K562 (cell line): ENCODE results near the gene PCBP3. TPM values are rescaled to one million over a fixed set of nuclear protein-coding genes. Genes with fewer than 3 reads are reported as not detected.
A peak's percentile ranks its signal among the peaks of the same experiment; 100 is the strongest.

Experiments used
- ATAC-seq: fragments of 200-7000 bp; cut with Tn5 transposase; 3 replicates; pipeline ENCODE4 v1.9.1; 2020; ENCODE audit warnings: moderate library complexity
- BruUV-seq: library from RNA; stranded (reverse); fragments of 400-500 nt; replicated peaks from 2 replicates; lab custom pipeline; 2021; lab: Mats Ljungman, UMichigan
- CTCF ChIA-PET: fragments of 300-600 bp; formaldehyde crosslinking; extraction: SDS; loops from one replicate; lab custom pipeline; 2021; ENCODE audit warnings: low intra/inter-chr PET ratio; lab: Yijun Ruan, JAX
- POLR2A ChIA-PET: fragments of 300-600, 350-650 bp; sonication (Branson Sonifier 250); formaldehyde crosslinking; extraction: SDS; loops from one replicate; lab custom pipeline; 2021; ENCODE audit warnings: antibody characterized with exemption, inconsistent platforms; lab: Yijun Ruan, JAX
- DNase-seq, 4 experiments: peaks; one replicate each; pipeline versions ENCODE4 v3.0.0 to v3.0.0-alpha.2; 2011 to 2018; ENCODE audit warnings: low spot score in 3 of 4, mixed read lengths in 3 of 4; ENCODE audit errors: extremely low read depth in 1 of 4
- FAIRE-seq: peaks from 2 replicates; lab custom pipeline; 2011; peaks lifted over from hg19 to GRCh38; lab: Jason Lieb, UNC
- H2AFZ ChIP-seq: 2 replicates; pipeline ENCODE4 v1.6.0; 2011; ENCODE audit warnings: low read depth, low read length, control low read depth, inconsistent platforms
- H3K27ac ChIP-seq: fragments of 200-600 bp; 3 replicates; pipeline ENCODE4 v1.8.0; 2011; ENCODE audit warnings: low read depth, mild to moderate bottlenecking, control low read depth, inconsistent platforms, low read length, moderate library complexity, mixed read lengths; ENCODE audit errors: extremely low read depth
- H3K27me3 ChIP-seq, 2 experiments: fragments of 300-600 bp in 1 of 2; 2 replicates in 1 of 2; 3 replicates in 1 of 2; pipeline versions ENCODE4 v1.6.0 to v1.8.0; 2011; ENCODE audit warnings: inconsistent platforms in 2 of 2, low read length in 2 of 2, mild to moderate bottlenecking in 1 of 2, mixed read lengths in 1 of 2, moderate library complexity in 1 of 2; ENCODE audit not compliant: control insufficient read depth in 2 of 2, insufficient read depth in 2 of 2
- H3K36me3 ChIP-seq: fragments of 300-600 bp; 3 replicates; pipeline ENCODE4 v1.8.0; 2011; ENCODE audit warnings: mild to moderate bottlenecking, low read length, inconsistent platforms; ENCODE audit not compliant: control insufficient read depth, insufficient read depth
- H3K4me1 ChIP-seq, 2 experiments: fragments of 200-600 bp in 1 of 2; replicated peaks in 1 of 2; 2 replicates in 1 of 2; 3 replicates in 1 of 2; pipeline versions ENCODE4 v1.5.1 to v1.8.0; 2011; ENCODE audit warnings: inconsistent platforms in 2 of 2, low read length in 2 of 2, mild to moderate bottlenecking in 1 of 2, mixed read lengths in 1 of 2, moderate library complexity in 1 of 2; ENCODE audit not compliant: control insufficient read depth in 2 of 2, insufficient read depth in 2 of 2
- H3K4me2 ChIP-seq: 2 replicates; pipeline ENCODE4 v1.6.1; 2011; ENCODE audit warnings: low read length, control low read depth, inconsistent platforms, mixed read lengths; ENCODE audit not compliant: insufficient read depth
- H3K4me3 ChIP-seq: fragments of 200-600 bp; sonication (generic), shearing (Covaris generic); 2 replicates; pipeline ENCODE4 v1.5.1; 2016; ENCODE audit warnings: control low read depth, inconsistent platforms
- H3K79me2 ChIP-seq: fragments of 200-600 bp; 3 replicates; pipeline ENCODE4 v1.8.0; 2011; ENCODE audit warnings: low read length, inconsistent platforms; ENCODE audit not compliant: control insufficient read depth, insufficient read depth
- H3K9ac ChIP-seq, 2 experiments: 2 replicates each; pipeline versions ENCODE4 v1.6.0 to v1.6.1; 2011; ENCODE audit warnings: low read depth in 2 of 2, low read length in 2 of 2, control low read depth in 1 of 2, inconsistent platforms in 1 of 2, mild to moderate bottlenecking in 1 of 2, mixed read lengths in 1 of 2; ENCODE audit not compliant: insufficient read depth in 1 of 2
- H3K9me1 ChIP-seq: one replicate; pipeline ENCODE4 v1.6.0; 2011; ENCODE audit warnings: inconsistent platforms, mild to moderate bottlenecking, low read length, moderate library complexity; ENCODE audit not compliant: control insufficient read depth, insufficient read depth
- H3K9me3 ChIP-seq: replicated peaks from 2 replicates; pipeline ENCODE4 v1.5.1; 2011; ENCODE audit warnings: low read depth, low read length, inconsistent platforms; ENCODE audit not compliant: control insufficient read depth, insufficient read depth
- H4K20me1 ChIP-seq: replicated peaks from 2 replicates; pipeline ENCODE4 v1.6.1; 2011; ENCODE audit warnings: low read length, inconsistent platforms, mixed read lengths; ENCODE audit not compliant: control insufficient read depth, insufficient read depth
- BACH1 ChIP-seq: fragments of 200-800 bp; sonication (Bioruptor generic); IDR thresholded peaks from 2 replicates; pipeline ENCODE4 v1.6.1; 2016; ENCODE audit warnings: missing genetic modification characterization, missing compliant biosample characterization
- BRD4 ChIP-seq: fragments of 200-600 bp; sonication (generic); IDR thresholded peaks from 2 replicates; pipeline ENCODE4 v1.6.1; 2017; ENCODE audit warnings: inconsistent platforms
- MYNN ChIP-seq, 2 experiments: sonication (generic); formaldehyde crosslinking in 1 of 2; IDR thresholded peaks; 2 replicates each; pipeline versions ENCODE4 v1.5.0 to v1.6.1; 2016 to 2020; ENCODE audit warnings: antibody characterized with exemption in 1 of 2, missing genetic modification reagents in 1 of 2
- NRF1 ChIP-seq, 2 experiments: fragments of 450-650 bp; IDR thresholded peaks in 1 of 2; conservative IDR thresholded peaks in 1 of 2; 2 replicates each; pipeline ENCODE4 v1.6.1; 2014; ENCODE audit warnings: mild to moderate bottlenecking in 2 of 2
- PHB2 ChIP-seq: fragments of 450-650 bp; IDR thresholded peaks from 2 replicates; pipeline ENCODE4 v1.6.1; 2017; ENCODE audit warnings: low read depth
- SIN3A ChIP-seq, 2 experiments: fragments of 150-350 bp in 1 of 2; IDR thresholded peaks; 2 replicates each; pipeline ENCODE4 v1.6.1; 2011 to 2016; ENCODE audit warnings: borderline replicate concordance in 2 of 2, low read depth in 2 of 2, low read length in 2 of 2, mild to moderate bottlenecking in 2 of 2, moderate library complexity in 2 of 2; ENCODE audit not compliant: control insufficient read depth in 1 of 2
- WGBS: fragments of 100-300 bp; shearing (Covaris generic); methylation state at CpG from one replicate; pipeline ENCODE4 v1.1.6; 2016; ENCODE audit warnings: low coverage, mixed read lengths; ENCODE audit not compliant: insufficient coverage; ENCODE audit errors: missing lambda C conversion rate; 5-methylcytosine and 5-hydroxymethylcytosine counted together
- in situ Hi-C: fragments of 300-500 bp; cut with MboI; formaldehyde crosslinking; loops from 4 replicates; pipeline ENCODE4 v1.15.0; 2018; ENCODE audit warnings: inconsistent platforms, mixed read lengths
- intact Hi-C: fragments of 100-400 bp; cut with micrococcal nuclease; formaldehyde crosslinking; loops from 2 replicates; pipeline ENCODE4 v1.14.2; 2022
- polyA plus RNA-seq, 8 experiments: library from polyadenylated mRNA; depleted of rRNA in 4 of 8; stranded (reverse) in 5 of 8; unstranded in 3 of 8; fragments of >200 nt; fragmentation: Nextera tagmentation in 2 of 8; fragmentation: Illumina TruSeq in 1 of 8; extraction: Ambion mirVana in 2 of 8; extraction: Trizol in 1 of 8; gene quantifications; 2 replicates each; pipeline versions ENCODE4 v1.2.1 to v1.2.3, GENCODE V29; 2011 to 2014; ENCODE audit warnings: inconsistent platforms in 1 of 8, missing spikeins in 1 of 8
- total RNA-seq, 7 experiments: library from RNA; depleted of rRNA in 6 of 7; stranded (reverse); fragments of >200 nt in 6 of 7; fragmentation: Illumina TruSeq in 2 of 7; extraction: Trizol in 2 of 7; gene quantifications; 2 replicates each; pipeline versions ENCODE4 v1.2.1 to v1.2.3, GENCODE V29; 2011 to 2021; ENCODE audit warnings: low replicate concordance in 1 of 7
- TF ChIP-seq, protein P1 (sequence below): sonication (generic); formaldehyde crosslinking; IDR thresholded peaks from 2 replicates; pipeline ENCODE4 v1.8.0; 2022; ENCODE audit warnings: missing genetic modification reagents, mild to moderate bottlenecking, borderline replicate concordance

PCBP3 gene
- total and polyA plus RNA-seq, 9 of the 15 experiments (the other 6 are each of a cell fraction or from before 2014, with no cell fraction given), result 0.18 TPM; not detected in 8

DNA sequence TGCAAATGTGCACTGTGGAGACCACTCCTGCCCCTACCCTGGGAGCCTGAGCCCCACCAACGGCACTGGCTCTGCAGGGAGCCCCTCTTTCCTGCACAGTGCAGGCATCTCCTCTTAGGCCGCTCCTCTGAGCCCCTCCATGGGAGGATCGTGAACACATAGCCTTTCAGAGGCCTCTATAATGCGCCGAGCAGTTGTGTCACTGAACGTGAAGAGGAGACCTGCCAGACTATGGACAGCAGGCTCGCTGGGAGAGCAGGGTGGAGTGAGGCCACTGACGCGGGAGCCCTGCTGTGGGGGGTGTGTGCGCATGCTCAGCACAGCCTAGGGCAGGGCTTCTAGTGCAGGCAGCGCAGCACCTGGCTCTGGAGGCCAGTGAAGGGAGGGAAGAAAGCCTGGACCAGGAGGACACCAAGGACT lies 186.7 kb downstream of the PCBP3 start:
- Histone ChIP-seq H3K27me3 (peaks cover 45 to 75% of the 10 kb centered on the region in 2 experiments), H3K27ac (no peak overlapping the region), H3K9me3 (no peaks in the 10 kb centered on the region), H3K4me2 (no peak overlapping the region), H3K9me1 (no peaks in the 10 kb centered on the region), H3K4me1 (peaks cover 0 to 10% of the 10 kb centered on the region in 2 experiments; a peak in 2 of 5 replicates), H3K4me3 (no peak overlapping the region), H4K20me1 (peaks cover 15% of the 10 kb centered on the region), H3K79me2 (no peaks in the 10 kb centered on the region), H2AFZ (no peak overlapping the region), H3K36me3 (no peaks in the 10 kb centered on the region), H3K9ac (no peak overlapping the region)
- WGBS, result 0% methylated on average over 11 of the region's 11 CpGs
- in situ Hi-C loops (loop anchor here (25.0 kb wide), 1 partner anchor 868 kb away; no protein-coding TSS in a partner anchor), intact Hi-C loops (no loop called here)
- ATAC-seq (peak; percentile 84), FAIRE-seq (no peak), DNase-seq (peak; percentile 30 to 63 (median 52))
- ChIA-PET CTCF (no interaction called here), POLR2A (interaction anchor here (1.1 kb wide), 1 partner anchor 30 kb away, joined by 3 read pairs; no protein-coding TSS in a partner anchor)
- BruUV-seq, result no TSS peak
- TF ChIP-seq NRF1 (conservative IDR thresholded peaks at IDR 0.05 in 1 of 2, IDR thresholded peaks at IDR 0.05 in 1 of 2) (peak; percentile 84 to 87), SIN3A (IDR thresholded peaks at IDR 0.05; ENCODE audit: borderline replicate concordance in 2 of 2, control insufficient read depth in 1 of 2, low read depth in 2 of 2, low read length in 2 of 2) (no peak)

DNA sequence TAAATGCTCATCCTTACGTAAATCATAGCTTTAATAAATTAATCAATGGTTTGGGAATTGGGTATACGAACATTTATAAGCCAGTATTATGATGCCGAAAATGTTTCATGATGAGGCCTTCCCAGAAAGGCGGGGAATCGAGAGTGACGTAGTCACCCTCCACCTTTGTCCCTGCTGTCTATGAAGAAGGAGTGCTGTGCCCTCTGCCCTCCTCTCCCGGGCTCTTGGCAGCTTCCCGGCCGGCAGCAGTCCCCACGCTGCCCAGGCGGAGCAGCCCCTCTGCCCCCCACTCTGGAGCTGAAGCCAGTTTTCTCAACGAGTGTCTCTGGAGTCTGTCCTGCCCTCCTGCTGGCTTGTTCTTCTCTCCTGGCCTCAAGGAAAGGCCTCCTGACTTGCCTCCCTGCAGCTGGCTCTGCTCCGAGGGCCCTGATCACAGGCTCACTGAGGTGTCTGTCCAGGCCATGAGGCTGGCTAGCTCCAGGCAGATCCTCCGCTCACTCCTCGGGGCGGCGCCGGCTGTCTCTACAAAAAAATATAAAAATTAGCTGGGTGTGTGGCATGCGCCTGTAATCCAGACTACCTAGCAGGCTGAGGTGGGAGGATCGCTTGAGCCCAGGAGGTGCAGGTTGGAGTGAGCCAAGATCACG lies 187.3 kb downstream of the PCBP3 start:
- in situ Hi-C loops, result loop anchor here (25.0 kb wide), 1 partner anchor 869 kb away; no protein-coding TSS in a partner anchor
- DNase-seq, result no peak
- 2% methylated on average over 21 of the region's 21 CpGs for WGBS
- Histone ChIP-seq H3K36me3 (no peaks in the 10 kb centered on the region), H3K4me2 (no peak overlapping the region), H4K20me1 (peaks cover 20% of the 10 kb centered on the region), H3K9me1 (no peaks in the 10 kb centered on the region), H3K27ac (no peak overlapping the region), H3K9me3 (no peaks in the 10 kb centered on the region), H3K4me3 (no peak overlapping the region), H3K79me2 (no peaks in the 10 kb centered on the region), H2AFZ (no peak overlapping the region)
- ATAC-seq, result no peak
- no TSS peak for BruUV-seq
- POLR2A ChIA-PET, result interaction anchor here (1.0 to 1.1 kb wide), 2 partner anchors 10 to 31 kb away, joined by 3 read pairs; no protein-coding TSS in a partner anchor
- FAIRE-seq, result no peak
- CTCF ChIA-PET, result no interaction called here
- TF ChIP-seq NRF1 (conservative IDR thresholded peaks at IDR 0.05 in 1 of 2, IDR thresholded peaks at IDR 0.05 in 1 of 2) (peak in 1 of 2 experiments; percentile 20), BACH1 (no peak), BRD4 (no peak), MYNN (IDR thresholded peaks at IDR 0.05) (no peak), MYNN (CRISPR knock-in tag; IDR thresholded peaks at IDR 0.05) (no peak), PHB2 (no peak)
- TF ChIP-seq, protein P1, sequence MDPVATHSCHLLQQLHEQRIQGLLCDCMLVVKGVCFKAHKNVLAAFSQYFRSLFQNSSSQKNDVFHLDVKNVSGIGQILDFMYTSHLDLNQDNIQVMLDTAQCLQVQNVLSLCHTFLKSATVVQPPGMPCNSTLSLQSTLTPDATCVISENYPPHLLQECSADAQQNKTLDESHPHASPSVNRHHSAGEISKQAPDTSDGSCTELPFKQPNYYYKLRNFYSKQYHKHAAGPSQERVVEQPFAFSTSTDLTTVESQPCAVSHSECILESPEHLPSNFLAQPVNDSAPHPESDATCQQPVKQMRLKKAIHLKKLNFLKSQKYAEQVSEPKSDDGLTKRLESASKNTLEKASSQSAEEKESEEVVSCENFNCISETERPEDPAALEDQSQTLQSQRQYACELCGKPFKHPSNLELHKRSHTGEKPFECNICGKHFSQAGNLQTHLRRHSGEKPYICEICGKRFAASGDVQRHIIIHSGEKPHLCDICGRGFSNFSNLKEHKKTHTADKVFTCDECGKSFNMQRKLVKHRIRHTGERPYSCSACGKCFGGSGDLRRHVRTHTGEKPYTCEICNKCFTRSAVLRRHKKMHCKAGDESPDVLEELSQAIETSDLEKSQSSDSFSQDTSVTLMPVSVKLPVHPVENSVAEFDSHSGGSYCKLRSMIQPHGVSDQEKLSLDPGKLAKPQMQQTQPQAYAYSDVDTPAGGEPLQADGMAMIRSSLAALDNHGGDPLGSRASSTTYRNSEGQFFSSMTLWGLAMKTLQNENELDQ (CRISPR knock-in tag), result no peak
- TF ChIP-seq, all 486 proteins: peak for 1
- no peak overlapping the region for H3K9ac ChIP-seq
- intact Hi-C loops, result no loop called here
- H3K27me3 ChIP-seq, result peaks cover 41 to 77% of the 10 kb centered on the region in 2 experiments
- H3K4me1 ChIP-seq, result peaks cover 0 to 11% of the 10 kb centered on the region in 2 experiments; a peak in 2 of 5 replicates
